Stomach (tissue), 4 donors: ENCODE measurements around the gene PRKCA.

Experiments used
- CTCF ChIP-seq, 7 experiments: fragments of 450-650 bp in 4 of 7; fragments of 200-600 bp in 3 of 7; sonication (generic) in 3 of 7; IDR thresholded peaks; one replicate each; pipeline ENCODE4 v1.5.1; 2016 to 2019; ENCODE audit warnings: antibody characterized with exemption in 7 of 7, control low read depth in 2 of 7, mild to moderate bottlenecking in 1 of 7
- EP300 ChIP-seq: sonication (generic); formaldehyde crosslinking; IDR thresholded peaks from one replicate; pipeline ENCODE4 v1.6.1; 2017; ENCODE audit warnings: antibody characterized with exemption
- POLR2A ChIP-seq, 4 donors: fragments of 450-650 bp; IDR thresholded peaks; one replicate each; pipeline ENCODE4 v1.6.1; 2016; ENCODE audit warnings: antibody characterized with exemption in 4 of 4, control low read depth in 2 of 4, mild to moderate bottlenecking in 1 of 4, moderate library complexity in 1 of 4

- TF ChIP-seq CTCF (IDR thresholded peaks at IDR 0.05) (no peak), EP300 (no peak), POLR2A (IDR thresholded peaks at IDR 0.05) (no peak)
Observed at GRCh38 chr17:66557886-66558285, 255.5 kb downstream of the PRKCA start.
